HG02885 (cell line): ENCODE results near the gene PRIMA1.

Source experiments
- ATAC-seq: cut with Tn5 transposase; IDR thresholded peaks from one replicate; pipeline ENCODE4 v1.9.1; 2021; ENCODE audit warnings: mild to moderate bottlenecking; ENCODE audit not compliant: unreplicated experiment, poor library complexity

Gene PRIMA1

DNA sequence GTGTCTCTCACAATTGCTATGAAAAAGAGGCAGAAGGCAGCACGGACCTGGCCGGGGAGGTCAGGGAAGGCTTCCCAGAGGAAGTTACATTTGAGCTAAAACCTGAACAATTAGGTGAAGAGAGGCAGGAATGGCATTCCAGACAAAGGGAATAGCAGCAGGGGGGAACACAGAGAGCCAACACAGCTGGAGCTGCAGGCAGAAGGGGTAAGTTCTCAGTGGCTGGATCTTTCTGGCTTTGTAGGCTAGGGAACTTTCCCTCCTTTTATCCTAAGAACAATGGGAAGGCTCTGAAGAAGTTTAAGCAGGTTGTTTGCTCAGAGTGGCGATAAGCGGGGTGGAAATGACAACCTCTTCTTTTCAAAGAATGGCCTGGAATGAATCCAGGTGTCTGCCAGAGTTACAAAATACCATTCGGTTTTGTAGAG lies 100.0 kb downstream of the PRIMA1 start:
- no peak for ATAC-seq

DNA sequence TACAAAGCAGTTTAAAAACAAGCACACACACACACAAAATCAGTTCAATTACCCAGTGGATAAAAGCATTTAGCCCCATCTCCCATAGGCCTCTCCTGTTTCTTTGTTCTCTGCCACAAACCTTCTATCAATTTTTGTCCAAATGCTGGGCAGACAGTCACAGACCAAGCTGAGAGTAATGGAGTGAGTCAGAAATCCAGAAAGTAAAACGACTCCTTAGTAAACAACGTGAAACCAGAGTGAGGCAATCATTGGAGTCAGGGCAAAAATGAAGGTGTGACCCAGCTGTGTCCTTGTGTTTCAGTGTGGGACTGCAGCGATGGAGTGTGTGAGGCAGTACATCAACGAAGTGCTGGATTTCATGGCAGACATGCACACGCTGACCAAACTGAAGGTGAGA lies 102.0 kb downstream of the PRIMA1 start:
- no peak for ATAC-seq

- no peak for ATAC-seq
Measured at GRCh38 chr14:93685121-93685895, 103.0 kb downstream of the PRIMA1 start.

- no peak for ATAC-seq
Measured at GRCh38 chr14:93683226-93683625, 105.1 kb downstream of the PRIMA1 start.

GRCh38 chr14:93682459-93682858 lies 105.8 kb downstream of the PRIMA1 start:
- ATAC-seq = no peak

DNA sequence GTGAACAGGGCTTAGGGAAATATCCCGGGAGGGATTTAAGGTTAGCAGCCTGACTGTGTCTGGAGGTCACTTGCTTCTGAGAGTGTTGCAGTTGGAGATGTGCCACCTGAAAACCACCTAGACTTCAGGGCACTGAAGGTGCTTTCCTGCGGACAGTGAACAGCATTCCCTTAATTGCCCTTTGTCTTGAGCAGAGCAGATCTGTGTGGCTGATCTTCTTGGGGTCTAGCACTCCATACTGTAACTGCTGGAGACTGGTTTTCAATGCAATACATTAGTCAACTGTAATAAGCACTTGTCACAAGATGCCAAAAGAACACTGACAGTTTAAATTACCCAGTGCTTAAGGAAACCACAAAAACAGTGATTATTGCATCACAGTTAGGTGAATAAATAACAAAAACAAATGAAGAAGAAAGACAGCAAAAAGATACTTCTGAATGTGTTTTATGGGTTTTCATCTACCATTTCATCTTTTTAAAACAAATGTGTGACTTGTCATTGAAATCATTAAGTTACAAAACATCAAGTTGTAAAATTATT lies 111.8 kb downstream of the PRIMA1 start:
- ATAC-seq = no peak

GRCh38 chr14:93675651-93676050 lies 112.6 kb downstream of the PRIMA1 start:
- ATAC-seq = no peak

- ATAC-seq = no peak
Measured at GRCh38 chr14:93674343-93674742, 113.9 kb downstream of the PRIMA1 start.

GRCh38 chr14:93669632-93670031 lies 118.7 kb downstream of the PRIMA1 start:
- ATAC-seq = no peak
